Stimulated activated CD4-positive, alpha-beta T cell treated with anti-CD3 and anti-CD28 coated beads, Interleukin-2, amount 100 ng/mL, for 48 hours (primary cell): ENCODE results near the gene SIN3A.
A peak's percentile ranks its signal among the peaks of the same experiment; 100 is the strongest.
"Not testable (repeated sequence)": the region's sequence is repeated elsewhere in the genome, so short reads cannot be mapped to it uniquely, and the experiment has no call there.

Experiments
- DNase-seq, 2 donors: peaks; one replicate each; pipeline ENCODE4 v3.0.0-alpha.2; 2020

The SIN3A gene

DNA sequence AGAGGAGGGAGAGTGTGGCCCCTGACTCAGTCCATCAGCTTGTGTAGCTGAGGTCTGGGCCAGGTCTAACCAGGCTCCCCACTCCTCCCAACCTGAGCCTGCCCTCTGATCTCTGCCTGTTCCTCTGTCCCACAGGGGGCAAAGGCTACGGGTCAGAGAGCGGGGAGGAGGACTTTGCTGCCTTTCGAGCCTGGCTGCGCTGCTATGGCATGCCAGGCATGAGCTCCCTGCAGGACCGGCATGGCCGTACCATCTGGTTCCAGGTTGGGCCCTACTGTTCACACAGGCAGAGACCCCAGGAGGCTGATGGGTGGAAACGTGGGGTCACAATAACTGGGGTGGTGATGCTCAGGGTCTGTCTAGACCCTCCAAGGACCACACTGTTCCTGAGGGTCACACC is 97.9 kb downstream of the SIN3A start:
- no peak for DNase-seq

DNA sequence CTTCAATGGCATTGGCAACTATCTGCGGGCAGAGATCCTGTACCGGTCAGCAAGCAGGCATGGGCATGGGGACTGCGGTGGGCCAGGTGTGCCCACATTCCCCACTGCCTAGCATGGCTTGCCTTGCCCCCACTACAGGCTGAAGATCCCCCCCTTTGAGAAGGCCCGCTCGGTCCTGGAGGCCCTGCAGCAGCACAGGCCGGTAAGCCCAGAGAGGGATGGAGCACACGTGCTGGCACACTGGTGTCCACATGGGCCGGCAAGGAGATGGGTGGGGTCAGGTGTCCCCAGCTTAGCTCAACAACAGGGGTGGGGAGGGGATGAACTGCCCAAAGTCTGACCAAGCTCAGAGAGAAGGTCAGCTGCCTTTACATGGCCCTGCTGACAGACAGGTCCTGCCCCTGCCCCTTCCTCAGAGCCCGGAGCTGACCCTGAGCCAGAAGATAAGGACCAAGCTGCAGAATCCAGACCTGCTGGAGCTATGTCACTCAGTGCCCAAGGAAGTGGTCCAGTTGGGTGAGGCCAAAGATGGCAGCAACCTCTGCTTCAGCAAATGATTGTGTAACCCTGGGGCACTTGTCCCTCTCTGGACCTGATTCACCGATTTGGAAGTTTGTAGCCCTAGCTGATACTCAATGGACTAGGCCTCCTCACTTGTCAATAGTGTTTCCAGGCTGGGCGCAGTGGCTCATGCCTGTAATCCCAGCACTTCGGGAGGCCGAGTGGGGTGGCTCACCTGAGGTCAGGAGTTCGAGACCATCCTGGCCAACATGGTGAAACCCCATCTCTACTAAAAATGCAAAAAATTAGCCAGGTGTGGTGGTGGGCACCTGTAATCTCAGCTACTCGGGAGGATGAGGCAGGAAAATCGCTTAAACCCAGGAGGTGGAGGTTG is 99.1 kb downstream of the SIN3A start:
- no peak for DNase-seq

DNA sequence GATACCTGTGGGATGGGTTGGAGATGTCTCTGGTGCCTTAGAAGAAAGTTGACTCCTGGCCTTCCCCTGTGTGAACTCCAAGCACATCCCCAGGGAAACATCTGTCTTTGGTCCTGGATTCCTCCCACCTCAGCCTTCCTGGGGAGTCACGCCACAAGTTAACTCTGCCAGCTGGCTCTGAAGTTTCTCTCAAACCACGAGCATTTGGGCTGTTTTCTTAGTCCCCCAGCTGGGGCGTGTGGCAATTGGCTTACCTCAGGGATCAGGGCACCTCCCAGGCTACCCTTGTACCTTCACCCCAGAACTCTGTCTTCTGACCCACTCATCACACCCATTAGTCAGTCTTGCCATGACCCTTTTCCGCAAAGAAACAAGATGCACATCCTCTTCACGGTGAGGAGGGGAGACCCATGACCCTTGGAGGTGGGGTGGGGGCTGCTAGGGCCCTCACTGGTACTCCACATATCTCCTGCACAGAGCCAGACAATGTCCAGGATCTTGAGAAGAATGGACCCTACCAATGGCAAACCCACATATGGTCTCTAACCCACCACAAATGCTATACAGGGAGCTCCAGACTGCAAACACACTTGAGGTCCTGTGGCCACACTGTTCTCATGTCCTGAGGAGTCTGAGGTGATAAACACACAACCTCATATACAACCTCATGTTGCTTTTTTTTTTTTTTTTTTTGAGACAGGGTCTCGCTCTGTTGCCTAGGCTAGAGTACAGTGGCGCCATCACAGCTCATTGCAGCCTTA is 100.7 kb downstream of the SIN3A start:
- DNase-seq, result no peak

DNA sequence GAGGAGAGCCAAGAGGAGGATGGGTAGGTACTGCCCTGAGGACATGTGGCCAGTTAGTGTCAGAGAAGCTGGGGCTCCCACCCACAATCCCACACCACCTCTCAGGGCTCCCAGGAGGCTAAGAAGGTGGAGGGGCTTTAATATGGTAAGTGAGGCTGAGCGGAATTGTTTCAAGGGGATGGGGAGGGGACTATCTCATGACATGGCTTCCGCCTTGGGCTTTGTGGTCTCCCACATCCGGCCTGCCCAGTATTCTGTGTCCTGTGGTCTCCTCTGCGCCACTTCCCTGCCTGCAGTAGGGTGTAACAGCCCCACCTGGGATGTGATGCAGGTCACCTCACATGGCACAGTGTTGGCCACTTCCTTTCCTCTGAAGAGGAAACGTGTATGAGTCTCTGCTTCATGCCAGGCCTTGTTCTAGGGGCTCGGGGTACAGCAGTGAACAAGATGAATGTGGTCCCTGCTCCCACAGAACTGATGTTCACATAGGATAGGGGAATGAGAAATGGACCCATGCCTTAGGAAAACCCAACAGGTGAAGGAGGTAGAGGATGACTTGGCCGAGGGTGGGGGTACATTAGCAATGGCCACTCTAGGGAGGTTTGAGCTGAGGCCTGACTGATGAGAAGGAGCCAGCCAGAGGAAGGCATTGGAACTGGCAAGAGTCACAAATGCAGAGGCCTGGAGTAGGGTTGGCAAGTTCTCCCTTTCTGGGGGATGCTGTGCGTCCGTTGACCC is 101.5 kb downstream of the SIN3A start:
- peak; percentile 37 to 58 for DNase-seq

- DNase-seq, result not testable (repeated sequence)
These were observed 102.2 kb downstream of the SIN3A start for GRCh38 chr15:75349351-75349669.

DNA sequence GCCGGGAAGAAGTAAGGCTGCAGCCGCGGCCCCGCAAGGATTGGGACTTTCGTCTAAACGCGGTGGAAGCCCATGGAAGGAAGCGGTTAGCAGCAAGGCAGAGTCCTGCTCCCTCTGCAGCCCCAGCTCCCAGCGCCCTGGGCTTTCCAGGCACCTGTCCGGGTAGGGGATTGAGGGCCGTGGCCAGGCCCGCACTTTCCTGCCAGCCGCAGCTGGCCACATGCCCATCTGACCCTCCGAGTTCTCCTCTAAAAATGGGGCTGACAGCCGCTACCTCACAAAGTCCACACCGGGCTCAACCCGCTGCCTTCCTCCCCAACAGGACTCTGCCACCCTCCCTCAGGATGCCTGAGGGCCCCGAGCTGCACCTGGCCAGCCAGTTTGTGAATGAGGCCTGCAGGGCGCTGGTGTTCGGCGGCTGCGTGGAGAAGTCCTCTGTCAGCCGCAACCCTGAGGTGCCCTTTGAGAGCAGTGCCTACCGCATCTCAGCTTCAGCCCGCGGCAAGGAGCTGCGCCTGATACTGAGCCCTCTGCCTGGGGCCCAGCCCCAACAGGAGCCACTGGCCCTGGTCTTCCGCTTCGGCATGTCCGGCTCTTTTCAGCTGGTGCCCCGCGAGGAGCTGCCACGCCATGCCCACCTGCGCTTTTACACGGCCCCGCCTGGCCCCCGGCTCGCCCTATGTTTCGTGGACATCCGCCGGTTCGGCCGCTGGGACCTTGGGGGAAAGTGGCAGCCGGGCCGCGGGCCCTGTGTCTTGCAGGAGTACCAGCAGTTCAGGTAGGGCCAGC is 102.7 kb downstream of the SIN3A start:
- DNase-seq, result no peak

DNA sequence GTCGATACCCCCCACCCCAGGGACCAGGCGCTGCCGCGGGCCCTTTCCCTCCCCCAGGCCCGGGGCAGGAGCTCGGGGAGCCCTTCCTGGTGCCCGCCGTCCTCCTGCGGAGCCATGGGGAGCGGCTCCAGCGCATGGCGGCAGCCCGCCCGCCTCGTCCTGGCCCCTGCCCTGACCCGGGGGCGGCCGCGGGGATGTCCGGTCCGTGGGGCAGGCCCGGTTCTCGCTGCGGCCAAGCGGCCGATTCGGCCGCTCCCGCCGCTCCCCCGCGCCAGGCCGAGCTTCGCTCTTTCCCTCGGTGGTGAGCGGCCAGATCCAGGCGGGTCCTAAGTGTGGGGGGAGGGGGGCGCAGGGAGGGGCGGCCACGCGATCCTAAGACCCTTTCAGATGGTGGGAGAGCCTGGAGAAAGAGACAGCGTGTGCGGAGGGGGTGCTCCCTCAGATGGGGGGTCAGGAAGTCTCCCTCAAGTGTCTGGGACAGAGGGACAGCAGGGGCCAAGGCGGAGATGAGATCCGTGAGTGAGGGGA is 103.4 kb downstream of the SIN3A start:
- no peak for DNase-seq

- peak; percentile 25 to 39 for DNase-seq
These were observed 104.1 kb downstream of the SIN3A start for GRCh38 chr15:75347222-75348033.

GRCh38 chr15:75346796-75347221 is 104.7 kb downstream of the SIN3A start, which contains the start of gene NEIL1:
Gene NEIL1, plus strand, starts transcription at chr15:75347039. Its CDS starts 1,867 bp downstream, at chr15:75348906.
- no peak for DNase-seq

DNA sequence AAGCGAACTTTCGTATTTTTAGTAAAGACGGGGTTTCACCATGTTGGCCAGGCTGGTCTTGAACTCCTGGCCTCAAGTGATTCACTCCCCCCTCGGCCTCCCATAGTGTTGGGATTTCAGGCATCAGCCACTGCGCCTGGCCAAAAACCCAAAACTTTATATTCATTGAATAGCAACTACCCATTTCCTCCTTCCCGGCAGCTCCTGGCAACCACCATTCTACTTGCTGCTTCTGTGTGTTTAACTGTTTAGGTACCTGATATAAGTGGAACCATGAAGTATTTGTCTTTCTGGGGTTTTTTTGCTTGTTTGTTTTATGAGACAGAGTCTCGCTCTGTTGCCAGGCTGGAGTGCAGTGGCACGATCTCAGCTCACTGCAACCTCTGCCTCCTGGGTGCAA is 107.5 kb downstream of the SIN3A start:
- DNase-seq, result not testable (repeated sequence)

DNA sequence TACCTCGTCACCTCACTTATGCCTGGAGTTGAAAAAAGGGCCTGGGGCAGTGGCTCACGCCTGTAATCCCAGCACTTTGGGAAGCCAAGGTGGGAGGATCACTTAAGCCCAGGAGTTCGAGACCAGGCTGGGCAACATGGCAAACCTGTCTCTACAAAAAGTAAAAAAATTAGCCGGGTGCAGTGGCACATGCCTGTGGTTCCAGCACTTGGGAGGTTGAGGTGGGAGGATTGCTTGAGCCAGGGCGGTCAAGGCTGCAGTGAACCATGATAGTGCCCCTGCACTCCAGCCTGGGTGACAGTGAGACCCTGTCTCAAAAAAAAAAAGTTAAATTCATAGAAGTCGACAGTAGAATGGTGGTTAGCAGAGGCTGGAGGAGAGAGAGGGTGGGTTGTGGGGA is 109.3 kb downstream of the SIN3A start:
- DNase-seq, result no peak

GRCh38 chr15:75339531-75340240 is 111.8 kb downstream of the SIN3A start:
- no peak for DNase-seq

- DNase-seq, result no peak
These were observed 112.7 kb downstream of the SIN3A start for GRCh38 chr15:75338661-75339240.

DNA sequence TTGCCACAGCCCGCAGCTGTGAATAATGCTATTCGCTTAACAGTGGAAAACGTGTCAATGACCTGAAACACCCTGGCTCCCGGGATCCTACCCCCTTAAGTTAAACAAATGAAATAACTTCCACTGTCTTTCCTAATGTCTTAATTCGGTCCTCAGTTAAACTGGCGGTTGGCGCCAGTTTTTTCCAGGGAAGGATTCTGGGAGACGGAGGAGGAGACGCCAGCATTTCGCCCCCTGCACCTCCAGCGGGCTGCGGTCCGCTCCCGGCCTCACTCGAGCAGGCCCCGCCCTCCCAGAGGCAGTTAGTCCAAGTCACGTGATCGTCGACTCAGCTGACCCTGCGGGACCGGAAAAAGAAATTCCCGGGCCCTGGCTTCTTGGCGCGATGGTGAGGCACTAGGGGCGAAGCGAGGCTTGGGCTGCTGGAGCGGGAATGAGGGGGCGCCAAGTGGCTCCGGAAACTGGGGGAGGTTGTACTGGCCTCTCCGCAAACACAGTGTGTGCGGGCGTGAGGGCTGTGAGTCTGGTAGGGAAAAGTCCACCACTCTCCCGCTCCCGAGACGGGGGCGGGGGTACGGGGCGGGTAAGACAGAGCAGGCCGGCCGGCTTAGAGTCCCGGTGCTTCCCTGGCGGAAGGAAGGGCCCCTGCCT is 115.7 kb downstream of the SIN3A start, which contains the start of gene COMMD4:
COMMD4 (plus strand) TSS at position 359 of the 651 bp plus-strand sequence; CDS start at position 386, 27 bp downstream.
- peak; percentile 85 to 87 for DNase-seq

GRCh38 chr15:75335313-75335704 is 116.2 kb downstream of the SIN3A start:
- no peak for DNase-seq

GRCh38 chr15:75333654-75334419 is 117.7 kb downstream of the SIN3A start:
- not testable (repeated sequence) for DNase-seq

GRCh38 chr15:75332093-75332492 is 119.4 kb downstream of the SIN3A start:
- DNase-seq, result not testable (repeated sequence)

DNA sequence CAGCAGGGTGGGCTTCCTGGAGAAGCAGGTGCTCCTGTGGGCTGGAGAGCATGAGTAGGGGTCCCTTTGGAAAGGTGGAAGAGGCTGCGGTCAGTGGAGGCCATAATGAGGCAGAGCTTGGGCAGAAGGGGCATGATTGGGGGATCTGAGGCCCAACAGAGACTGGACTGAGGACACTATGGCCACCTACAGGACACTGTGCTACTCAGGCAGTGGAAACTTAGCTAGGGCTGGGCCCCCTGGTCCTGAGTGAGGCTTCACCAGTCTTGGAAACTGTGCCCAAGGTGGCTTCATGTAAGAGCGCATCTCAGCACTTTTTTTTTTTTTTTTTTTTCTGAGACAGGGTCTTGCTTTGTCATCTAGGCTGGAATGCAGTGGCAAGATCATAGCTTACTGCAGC is 121.9 kb downstream of the SIN3A start:
- DNase-seq, result no peak
